MM.1S (cell line): ENCODE data around the gene PPARD.

Source experiments
- DNase-seq: peaks from one replicate; pipeline ENCODE4 v3.0.0-alpha.2; 2015
- H2AFZ ChIP-seq: fragments of 300-600 bp; sonication (generic); 2 replicates; pipeline ENCODE4 v1.6.0; 2016; ENCODE audit warnings: antibody characterized with exemption, low read length
- H3F3A ChIP-seq: fragments of 300-600 bp; sonication (generic); 2 replicates; pipeline ENCODE4 v1.6.1; 2016; ENCODE audit warnings: mild to moderate bottlenecking, antibody characterized with exemption, low read length, moderate library complexity, mixed read lengths; ENCODE audit not compliant: insufficient read depth
- H3K27ac ChIP-seq: fragments of 300-600 bp; sonication (generic); 2 replicates; pipeline ENCODE4 v1.5.1; 2016; ENCODE audit warnings: mild to moderate bottlenecking, low read length
- H3K27me3 ChIP-seq: fragments of 300-600 bp; sonication (generic); replicated peaks from 2 replicates; pipeline ENCODE4 v1.6.0; 2016; ENCODE audit warnings: low read length; ENCODE audit not compliant: insufficient read depth
- H3K36me3 ChIP-seq: fragments of 300-600 bp; sonication (generic); replicated peaks from 2 replicates; pipeline ENCODE4 v1.6.1; 2016; ENCODE audit warnings: mild to moderate bottlenecking, low read length, mixed read lengths; ENCODE audit not compliant: insufficient read depth
- H3K4me1 ChIP-seq: fragments of 300-600 bp; sonication (generic); 2 replicates; pipeline ENCODE4 v1.6.1; 2016; ENCODE audit warnings: low read length, mixed read lengths
- H3K4me2 ChIP-seq: fragments of 300-600 bp; sonication (generic); 2 replicates; pipeline ENCODE4 v1.6.0; 2016; ENCODE audit warnings: low read depth, low read length
- H3K4me3 ChIP-seq: fragments of 300-600 bp; sonication (generic); 2 replicates; pipeline ENCODE4 v1.5.1; 2016; ENCODE audit warnings: low read length, mixed read lengths
- H3K79me2 ChIP-seq: fragments of 300-600 bp; sonication (generic); 2 replicates; pipeline ENCODE4 v1.6.1; 2016; ENCODE audit warnings: mixed run types, low read length, mixed read lengths
- H3K9ac ChIP-seq: fragments of 300-600 bp; sonication (generic); 2 replicates; pipeline ENCODE4 v1.6.1; 2016; ENCODE audit warnings: low read length, mixed read lengths
- H3K9me2 ChIP-seq: fragments of 300-600 bp; sonication (generic); replicated peaks from 2 replicates; pipeline ENCODE4 v1.6.1; 2016; ENCODE audit warnings: mild to moderate bottlenecking, low read length, mixed read lengths; ENCODE audit not compliant: insufficient read depth
- H3K9me3 ChIP-seq: fragments of 300-600 bp; sonication (generic); replicated peaks from 2 replicates; pipeline ENCODE4 v1.6.1; 2016; ENCODE audit warnings: mild to moderate bottlenecking, low read length, mixed read lengths; ENCODE audit not compliant: insufficient read depth
- H4K20me1 ChIP-seq: fragments of 300-600 bp; sonication (generic); 2 replicates; pipeline ENCODE4 v1.6.1; 2016; ENCODE audit warnings: mild to moderate bottlenecking, low read length, moderate library complexity, mixed read lengths; ENCODE audit not compliant: insufficient read depth
- CTCF ChIP-seq: fragments of 300-600 bp; sonication (generic); IDR thresholded peaks from 2 replicates; pipeline ENCODE4 v1.5.1; 2016; ENCODE audit warnings: antibody characterized with exemption, low read length, mixed read lengths
- EZH2 ChIP-seq: fragments of 300-600 bp; sonication (generic); optimal IDR thresholded peaks from 2 replicates; pipeline ENCODE3; 2017; ENCODE audit warnings: low read depth, mild to moderate bottlenecking, antibody characterized with exemption, low read length, mixed read lengths
- EZH2phosphoT487 ChIP-seq: fragments of 300-600 bp; sonication (generic); IDR thresholded peaks from 2 replicates; pipeline ENCODE4 v1.6.1; 2018; ENCODE audit warnings: antibody characterized with exemption, low read length

Gene PPARD

GRCh38 chr6:35427435-35427834 lies 85.1 kb downstream of the PPARD start:
- Histone ChIP-seq H3K79me2 (no peaks in the 10 kb centered on the region), H3K4me3 (no peak overlapping the region), H4K20me1 (no peaks in the 10 kb centered on the region), H3K9ac (no peak overlapping the region), H3K9me3 (no peaks in the 10 kb centered on the region), H3K9me2 (no peaks in the 10 kb centered on the region), H3K27me3 (no peaks in the 10 kb centered on the region), H3K36me3 (no peaks in the 10 kb centered on the region), H3K27ac (no peak overlapping the region), H3K4me2 (no peak overlapping the region), H2AFZ (no peak overlapping the region), H3F3A (no peaks in the 10 kb centered on the region), H3K4me1 (no peaks in the 10 kb centered on the region)
- no peak for DNase-seq
- no peak for TF ChIP-seq EZH2

GRCh38 chr6:35427851-35428321 lies 85.5 kb downstream of the PPARD start:
- Histone ChIP-seq H3K27ac (no peak overlapping the region), H3K9me2 (no peaks in the 10 kb centered on the region), H3F3A (no peaks in the 10 kb centered on the region), H3K4me3 (no peak overlapping the region), H3K4me2 (no peak overlapping the region), H3K36me3 (no peaks in the 10 kb centered on the region), H3K27me3 (no peaks in the 10 kb centered on the region), H3K9ac (no peak overlapping the region), H3K79me2 (no peaks in the 10 kb centered on the region), H4K20me1 (no peaks in the 10 kb centered on the region), H3K9me3 (no peaks in the 10 kb centered on the region), H3K4me1 (no peaks in the 10 kb centered on the region), H2AFZ (no peak overlapping the region)
- TF ChIP-seq EZH2 (no peak), CTCF (no peak), EZH2phosphoT487 (no peak)
- no peak for DNase-seq

- Histone ChIP-seq H3K27me3 (no peaks in the 10 kb centered on the region), H3K4me2 (no peak overlapping the region), H3K9ac (no peak overlapping the region), H3K9me2 (no peaks in the 10 kb centered on the region), H3K27ac (no peak overlapping the region), H3K4me1 (no peaks in the 10 kb centered on the region), H4K20me1 (no peaks in the 10 kb centered on the region), H3K9me3 (no peaks in the 10 kb centered on the region), H3K4me3 (no peak overlapping the region), H3K79me2 (no peaks in the 10 kb centered on the region), H2AFZ (no peak overlapping the region), H3K36me3 (no peaks in the 10 kb centered on the region), H3F3A (no peaks in the 10 kb centered on the region)
- DNase-seq, result no peak
- TF ChIP-seq EZH2 (no peak), EZH2phosphoT487 (no peak), CTCF (no peak)
Observed at GRCh38 chr6:35428421-35429149, 86.2 kb downstream of the PPARD start.

GRCh38 chr6:35429463-35429862 lies 87.1 kb downstream of the PPARD start:
- TF ChIP-seq EZH2phosphoT487 (no peak), EZH2 (no peak), CTCF (no peak)
- no peaks in the 10 kb centered on the region for H3K27me3 ChIP-seq
- no peaks in the 10 kb centered on the region for H3K9me2 ChIP-seq
- H3K9ac ChIP-seq, result no peak overlapping the region
- H3K4me2 ChIP-seq, result no peak overlapping the region
- DNase-seq, result no peak
- H3K4me1 ChIP-seq, result no peaks in the 10 kb centered on the region
- H3K4me3 ChIP-seq, result no peak overlapping the region
- H3F3A ChIP-seq, result no peaks in the 10 kb centered on the region
- H4K20me1 ChIP-seq, result no peaks in the 10 kb centered on the region
- no peaks in the 10 kb centered on the region for H3K79me2 ChIP-seq
- no peaks in the 10 kb centered on the region for H3K9me3 ChIP-seq
- no peak overlapping the region for H2AFZ ChIP-seq
- no peaks in the 10 kb centered on the region for H3K36me3 ChIP-seq
- H3K27ac ChIP-seq, result no peak overlapping the region
